ENCODE data around the gene BBS4.

BBS4 gene

DNA sequence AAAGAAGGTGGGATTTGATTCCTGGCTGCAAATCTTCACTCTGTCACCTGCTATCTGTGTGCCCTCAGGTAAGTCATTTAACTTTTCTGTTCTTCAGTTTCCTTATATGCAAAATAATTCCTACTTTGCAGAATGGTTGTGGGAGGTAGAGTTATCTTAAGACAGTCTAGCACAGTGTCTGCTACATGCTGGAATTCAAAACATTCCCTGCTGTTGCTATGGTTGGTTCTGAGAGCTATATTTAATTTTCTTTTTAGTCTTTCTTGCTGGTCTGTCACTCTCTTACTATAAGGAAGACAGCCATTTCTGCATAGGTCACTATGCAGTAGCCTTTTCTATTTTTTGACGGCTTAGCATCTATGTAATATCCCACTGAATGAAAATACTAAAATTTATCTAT is 101.5 kb downstream of the BBS4 start:
- peaks cover 9 to 11% of the 10 kb centered on the region in 2 experiments for H3K4me1 ChIP-seq (ENCODE audit: control insufficient read depth in 1 of 2, insufficient read depth in 1 of 2, low read depth in 1 of 2, low read length in 1 of 2)
- H3K27me3 ChIP-seq: peaks cover 32% of the 10 kb centered on the region
- H3K27ac ChIP-seq: no peak overlapping the region
- H3K36me3 ChIP-seq: no peaks in the 10 kb centered on the region
- TF ChIP-seq, protein P1, sequence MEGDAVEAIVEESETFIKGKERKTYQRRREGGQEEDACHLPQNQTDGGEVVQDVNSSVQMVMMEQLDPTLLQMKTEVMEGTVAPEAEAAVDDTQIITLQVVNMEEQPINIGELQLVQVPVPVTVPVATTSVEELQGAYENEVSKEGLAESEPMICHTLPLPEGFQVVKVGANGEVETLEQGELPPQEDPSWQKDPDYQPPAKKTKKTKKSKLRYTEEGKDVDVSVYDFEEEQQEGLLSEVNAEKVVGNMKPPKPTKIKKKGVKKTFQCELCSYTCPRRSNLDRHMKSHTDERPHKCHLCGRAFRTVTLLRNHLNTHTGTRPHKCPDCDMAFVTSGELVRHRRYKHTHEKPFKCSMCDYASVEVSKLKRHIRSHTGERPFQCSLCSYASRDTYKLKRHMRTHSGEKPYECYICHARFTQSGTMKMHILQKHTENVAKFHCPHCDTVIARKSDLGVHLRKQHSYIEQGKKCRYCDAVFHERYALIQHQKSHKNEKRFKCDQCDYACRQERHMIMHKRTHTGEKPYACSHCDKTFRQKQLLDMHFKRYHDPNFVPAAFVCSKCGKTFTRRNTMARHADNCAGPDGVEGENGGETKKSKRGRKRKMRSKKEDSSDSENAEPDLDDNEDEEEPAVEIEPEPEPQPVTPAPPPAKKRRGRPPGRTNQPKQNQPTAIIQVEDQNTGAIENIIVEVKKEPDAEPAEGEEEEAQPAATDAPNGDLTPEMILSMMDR (IDR thresholded peaks at IDR 0.05): no peak
- H3K9me3 ChIP-seq: no peaks in the 10 kb centered on the region
- no peak overlapping the region for H3K4me3 ChIP-seq (ENCODE audit: low read depth in 1 of 2, low read length in 1 of 2)

Data from neutrophil (primary cell).